IPS-18a (cell line): Measurements from ENCODE around the gene AP2A2.
"Not testable (repeated sequence)": the region's sequence is repeated elsewhere in the genome, so short reads cannot be mapped to it uniquely, and the experiment has no call there.

Experiments used
- H3K27ac ChIP-seq: one replicate; pipeline ENCODE4 v1.5.1; 2013; ENCODE audit warnings: low read length
- H3K27me3 ChIP-seq: one replicate; pipeline ENCODE4 v1.6.1; 2013; ENCODE audit warnings: mild to moderate bottlenecking, low read length; ENCODE audit not compliant: control insufficient read depth, insufficient read depth
- H3K36me3 ChIP-seq: one replicate; pipeline ENCODE4 v1.6.1; 2013; ENCODE audit warnings: low read depth, low read length; ENCODE audit not compliant: control insufficient read depth
- H3K4me1 ChIP-seq: one replicate; pipeline ENCODE4 v1.6.1; 2013; ENCODE audit warnings: low read depth, low read length; ENCODE audit not compliant: control insufficient read depth
- H3K4me3 ChIP-seq: one replicate; pipeline ENCODE4 v1.5.1; 2013; ENCODE audit warnings: low read length
- H3K9ac ChIP-seq: one replicate; pipeline ENCODE4 v1.6.1; 2013; ENCODE audit warnings: mild to moderate bottlenecking, low read length, moderate library complexity
- H3K9me3 ChIP-seq: one replicate; pipeline ENCODE4 v1.6.1; 2013; ENCODE audit warnings: low read depth, low read length; ENCODE audit not compliant: control insufficient read depth

Gene AP2A2

GRCh38 chr11:959608-960007 lies 33.9 kb downstream of the AP2A2 start:
- H3K36me3 ChIP-seq = peaks cover 28% of the 10 kb centered on the region
- no peak overlapping the region for H3K27ac ChIP-seq
- peaks cover 3% of the 10 kb centered on the region for H3K9me3 ChIP-seq
- H3K27me3 ChIP-seq = no peaks in the 10 kb centered on the region
- H3K9ac ChIP-seq = no peak overlapping the region
- peaks cover 6% of the 10 kb centered on the region for H3K4me1 ChIP-seq
- H3K4me3 ChIP-seq = no peak overlapping the region

GRCh38 chr11:961310-961920 lies 35.7 kb downstream of the AP2A2 start:
- H3K27ac ChIP-seq, H3K4me3 ChIP-seq, H3K9me3 ChIP-seq, H3K4me1 ChIP-seq, H3K9ac ChIP-seq, H3K27me3 ChIP-seq: not testable (repeated sequence)
- peaks cover 29% of the 10 kb centered on the region for H3K36me3 ChIP-seq

GRCh38 chr11:961921-962320 lies 36.3 kb downstream of the AP2A2 start:
- Histone ChIP-seq H3K36me3 (peaks cover 29% of the 10 kb centered on the region), H3K4me1 (no peaks in the 10 kb centered on the region), H3K27ac (no peak overlapping the region), H3K4me3 (no peak overlapping the region), H3K27me3 (no peaks in the 10 kb centered on the region), H3K9me3 (peaks cover 4% of the 10 kb centered on the region), H3K9ac (no peak overlapping the region)

GRCh38 chr11:962688-963087 lies 37.0 kb downstream of the AP2A2 start:
- Histone ChIP-seq H3K9ac (no peak overlapping the region), H3K27me3 (no peaks in the 10 kb centered on the region), H3K36me3 (peaks cover 29% of the 10 kb centered on the region), H3K9me3 (peaks cover 4% of the 10 kb centered on the region), H3K4me3 (no peak overlapping the region), H3K4me1 (no peaks in the 10 kb centered on the region), H3K27ac (no peak overlapping the region)

GRCh38 chr11:963852-964251 lies 38.2 kb downstream of the AP2A2 start:
- Histone ChIP-seq H3K4me1 (no peaks in the 10 kb centered on the region), H3K9me3 (peaks cover 4% of the 10 kb centered on the region), H3K27me3 (no peaks in the 10 kb centered on the region), H3K36me3 (peaks cover 29% of the 10 kb centered on the region), H3K27ac (no peak overlapping the region), H3K4me3 (no peak overlapping the region), H3K9ac (no peak overlapping the region)

- Histone ChIP-seq H3K9ac (no peak overlapping the region), H3K4me1 (no peaks in the 10 kb centered on the region), H3K27ac (no peak overlapping the region), H3K9me3 (peaks cover 4% of the 10 kb centered on the region), H3K27me3 (no peaks in the 10 kb centered on the region), H3K4me3 (no peak overlapping the region), H3K36me3 (peaks cover 24% of the 10 kb centered on the region)
Measured at GRCh38 chr11:965206-965775, 39.6 kb downstream of the AP2A2 start.

GRCh38 chr11:967995-968751 lies 42.5 kb downstream of the AP2A2 start:
- H3K27ac ChIP-seq = no peak overlapping the region
- no peaks in the 10 kb centered on the region for H3K27me3 ChIP-seq
- H3K4me1 ChIP-seq = no peaks in the 10 kb centered on the region
- peaks cover 31% of the 10 kb centered on the region for H3K36me3 ChIP-seq
- H3K9me3 ChIP-seq = peaks cover 4% of the 10 kb centered on the region
- no peak overlapping the region for H3K9ac ChIP-seq
- H3K4me3 ChIP-seq = no peak overlapping the region

- H3K36me3 ChIP-seq = peaks cover 28% of the 10 kb centered on the region
Measured at GRCh38 chr11:968822-969221, 43.2 kb downstream of the AP2A2 start.

GRCh38 chr11:969651-970205 lies 44.1 kb downstream of the AP2A2 start:
- Histone ChIP-seq H3K27ac (no peak overlapping the region), H3K27me3 (no peaks in the 10 kb centered on the region), H3K4me1 (no peaks in the 10 kb centered on the region), H3K9ac (no peak overlapping the region), H3K9me3 (peaks cover under 1% of the 10 kb centered on the region), H3K36me3 (peaks cover 20% of the 10 kb centered on the region), H3K4me3 (no peak overlapping the region)

More at GRCh38 chr11:968822-969221, 43.2 kb downstream of the AP2A2 start:
- Histone ChIP-seq H3K27me3 (no peaks in the 10 kb centered on the region), H3K9me3 (peaks cover 4% of the 10 kb centered on the region), H3K4me3 (no peak overlapping the region), H3K27ac (no peak overlapping the region), H3K9ac (no peak overlapping the region), H3K4me1 (no peaks in the 10 kb centered on the region)

GRCh38 chr11:970319-970871 lies 44.7 kb downstream of the AP2A2 start:
- H3K36me3 ChIP-seq = peaks cover 20% of the 10 kb centered on the region

GRCh38 chr11:971092-971690 lies 45.5 kb downstream of the AP2A2 start:
- Histone ChIP-seq H3K4me1 (no peaks in the 10 kb centered on the region), H3K4me3 (no peak overlapping the region), H3K27me3 (no peaks in the 10 kb centered on the region), H3K36me3 (peaks cover 20% of the 10 kb centered on the region), H3K9me3 (no peaks in the 10 kb centered on the region), H3K9ac (no peak overlapping the region), H3K27ac (no peak overlapping the region)

More at GRCh38 chr11:970319-970871, 44.7 kb downstream of the AP2A2 start:
- no peak overlapping the region for H3K9ac ChIP-seq
- H3K27me3 ChIP-seq = no peaks in the 10 kb centered on the region
- no peak overlapping the region for H3K27ac ChIP-seq
- no peak overlapping the region for H3K4me3 ChIP-seq
- H3K4me1 ChIP-seq = no peaks in the 10 kb centered on the region
- H3K9me3 ChIP-seq = no peaks in the 10 kb centered on the region
